ENCODE data around the gene CACNA1D. TPM values are rescaled to one million over a fixed set of nuclear protein-coding genes. Genes with fewer than 3 reads are reported as not detected.

CACNA1D gene
- polyA plus RNA-seq, 1 experiment, result 0.15 TPM

DNA sequence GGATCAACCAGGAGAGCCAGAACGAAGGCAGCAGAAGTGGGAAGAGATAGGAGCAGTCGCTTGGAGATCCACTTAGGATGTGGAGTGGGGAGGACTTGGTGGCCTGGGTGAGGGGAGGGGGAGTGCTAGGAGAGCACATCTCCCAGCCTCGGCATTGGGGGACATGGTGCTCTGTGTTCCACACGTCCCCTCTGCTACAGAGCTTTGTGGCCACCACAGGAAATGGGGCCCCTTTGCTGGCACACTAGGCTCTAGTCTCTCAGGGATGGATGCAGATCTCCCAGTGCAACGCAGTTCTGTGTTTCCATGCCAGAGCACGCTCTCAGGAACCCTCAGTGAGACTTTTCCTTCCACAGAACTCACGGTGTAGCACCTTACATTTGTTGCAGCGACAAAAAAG is 283.1 kb downstream of the CACNA1D start:
- H3K36me3 ChIP-seq (ENCODE audit: control insufficient read depth, insufficient read depth, low read length), result no peaks in the 10 kb centered on the region
- TF ChIP-seq, protein P1, sequence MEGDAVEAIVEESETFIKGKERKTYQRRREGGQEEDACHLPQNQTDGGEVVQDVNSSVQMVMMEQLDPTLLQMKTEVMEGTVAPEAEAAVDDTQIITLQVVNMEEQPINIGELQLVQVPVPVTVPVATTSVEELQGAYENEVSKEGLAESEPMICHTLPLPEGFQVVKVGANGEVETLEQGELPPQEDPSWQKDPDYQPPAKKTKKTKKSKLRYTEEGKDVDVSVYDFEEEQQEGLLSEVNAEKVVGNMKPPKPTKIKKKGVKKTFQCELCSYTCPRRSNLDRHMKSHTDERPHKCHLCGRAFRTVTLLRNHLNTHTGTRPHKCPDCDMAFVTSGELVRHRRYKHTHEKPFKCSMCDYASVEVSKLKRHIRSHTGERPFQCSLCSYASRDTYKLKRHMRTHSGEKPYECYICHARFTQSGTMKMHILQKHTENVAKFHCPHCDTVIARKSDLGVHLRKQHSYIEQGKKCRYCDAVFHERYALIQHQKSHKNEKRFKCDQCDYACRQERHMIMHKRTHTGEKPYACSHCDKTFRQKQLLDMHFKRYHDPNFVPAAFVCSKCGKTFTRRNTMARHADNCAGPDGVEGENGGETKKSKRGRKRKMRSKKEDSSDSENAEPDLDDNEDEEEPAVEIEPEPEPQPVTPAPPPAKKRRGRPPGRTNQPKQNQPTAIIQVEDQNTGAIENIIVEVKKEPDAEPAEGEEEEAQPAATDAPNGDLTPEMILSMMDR (IDR thresholded peaks at IDR 0.05; ENCODE audit: insufficient read depth, low read depth, low read length), result no peak
- no peak overlapping the region for H3K4me3 ChIP-seq (ENCODE audit: low read depth, low read length)
- no peaks in the 10 kb centered on the region for H3K27me3 ChIP-seq (ENCODE audit: control insufficient read depth, insufficient read depth, low read length)
- POLR2A ChIA-PET, result no interaction called here
- no peak for DNase-seq (ENCODE audit: low read depth)
- CTCF ChIA-PET, result interaction anchor here (1.8 kb wide), 1 partner anchor 30 kb away, joined by 4 read pairs; no protein-coding TSS in a partner anchor

DNA sequence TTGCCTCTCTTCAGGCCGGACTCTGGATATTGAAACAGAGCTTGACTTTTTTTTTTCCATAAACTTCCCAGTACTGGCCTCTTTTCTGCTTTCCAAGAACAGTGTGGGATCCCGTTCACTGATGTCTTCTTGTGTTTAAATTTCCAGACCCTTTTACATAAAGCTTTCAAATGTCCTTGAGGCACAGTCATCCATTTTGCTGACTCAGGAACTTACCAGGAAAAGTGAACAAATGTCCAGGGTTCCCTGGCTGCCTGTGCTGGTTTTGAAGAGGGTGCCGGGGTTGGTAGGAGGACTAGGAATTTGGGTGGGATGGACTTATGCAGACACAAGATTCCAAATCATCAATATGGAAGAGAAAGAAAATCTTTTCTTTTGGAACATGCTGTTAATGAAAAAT is 283.7 kb downstream of the CACNA1D start:
- CTCF ChIA-PET, result interaction anchor here (1.8 kb wide), 1 partner anchor 29 kb away, joined by 4 read pairs; no protein-coding TSS in a partner anchor
- POLR2A ChIA-PET, result no interaction called here
- no peak overlapping the region for H3K4me3 ChIP-seq (ENCODE audit: low read depth, low read length)
- no peaks in the 10 kb centered on the region for H3K36me3 ChIP-seq (ENCODE audit: control insufficient read depth, insufficient read depth, low read length)
- no peak for DNase-seq (ENCODE audit: low read depth)
- no peaks in the 10 kb centered on the region for H3K27me3 ChIP-seq (ENCODE audit: control insufficient read depth, insufficient read depth, low read length)
- TF ChIP-seq, protein P1 (IDR thresholded peaks at IDR 0.05; ENCODE audit: insufficient read depth, low read depth, low read length), result no peak

DNA sequence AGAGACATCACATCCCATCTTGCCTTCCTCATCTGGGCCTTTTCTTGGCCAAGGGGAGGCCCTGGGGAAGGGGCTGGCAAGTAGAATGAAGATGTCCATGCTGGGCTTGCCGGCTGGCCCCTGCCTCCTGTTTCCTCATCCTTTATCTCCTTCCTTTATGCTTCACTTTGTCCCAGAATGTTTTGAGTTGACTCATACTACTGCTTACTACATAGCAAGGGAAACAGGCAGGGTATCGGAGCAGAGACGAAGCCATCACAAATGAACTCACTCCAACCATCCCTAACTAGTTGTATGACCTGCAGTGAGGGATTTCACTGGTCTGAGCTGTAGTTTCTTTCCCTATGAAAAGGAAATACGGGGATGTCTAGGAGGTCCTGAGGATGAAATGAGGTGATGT is 285.8 kb downstream of the CACNA1D start:
- H3K27me3 ChIP-seq (ENCODE audit: control insufficient read depth, insufficient read depth, low read length), result no peaks in the 10 kb centered on the region; the same call in 1 of the 2 replicates
- TF ChIP-seq, protein P1 (IDR thresholded peaks at IDR 0.05; ENCODE audit: insufficient read depth, low read depth, low read length), result no peak
- no peak for DNase-seq (ENCODE audit: low read depth)
- no peak overlapping the region for H3K4me3 ChIP-seq (ENCODE audit: low read depth, low read length)
- H3K36me3 ChIP-seq (ENCODE audit: control insufficient read depth, insufficient read depth, low read length), result no peaks in the 10 kb centered on the region
- ChIA-PET POLR2A (no interaction called here), CTCF (no interaction called here)

DNA sequence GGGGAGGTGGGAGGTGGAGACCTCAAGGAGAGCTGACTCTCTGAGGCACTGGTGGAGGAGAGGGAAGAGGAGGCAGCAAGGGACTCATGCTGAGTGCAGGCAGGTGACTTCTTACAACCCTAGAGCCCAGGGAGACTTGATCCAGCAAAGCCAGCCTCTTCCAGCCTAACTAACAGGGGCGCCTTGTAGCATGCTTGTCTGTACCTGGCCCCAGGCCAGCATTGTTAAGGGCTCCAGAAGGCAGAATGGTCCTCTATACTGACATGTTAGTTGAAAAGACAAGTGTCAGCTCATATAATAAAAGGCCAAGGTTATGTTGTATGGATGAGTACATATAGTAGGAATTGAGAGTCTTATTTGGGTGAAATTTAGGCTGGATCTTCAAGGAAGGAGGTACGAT is 286.4 kb downstream of the CACNA1D start:
- ChIA-PET POLR2A (no interaction called here), CTCF (interaction anchor here (0.7 kb wide), 1 partner anchor 15 kb away, joined by 3 read pairs; no protein-coding TSS in a partner anchor)
- no peak for DNase-seq (ENCODE audit: low read depth)
- Histone ChIP-seq H3K4me3 (ENCODE audit: low read depth, low read length) (no peak overlapping the region), H3K27me3 (ENCODE audit: control insufficient read depth, insufficient read depth, low read length) (no peaks in the 10 kb centered on the region; the same call in 1 of the 2 replicates), H3K36me3 (ENCODE audit: control insufficient read depth, insufficient read depth, low read length) (no peaks in the 10 kb centered on the region)
- TF ChIP-seq, protein P1 (IDR thresholded peaks at IDR 0.05; ENCODE audit: insufficient read depth, low read depth, low read length), result no peak

DNA sequence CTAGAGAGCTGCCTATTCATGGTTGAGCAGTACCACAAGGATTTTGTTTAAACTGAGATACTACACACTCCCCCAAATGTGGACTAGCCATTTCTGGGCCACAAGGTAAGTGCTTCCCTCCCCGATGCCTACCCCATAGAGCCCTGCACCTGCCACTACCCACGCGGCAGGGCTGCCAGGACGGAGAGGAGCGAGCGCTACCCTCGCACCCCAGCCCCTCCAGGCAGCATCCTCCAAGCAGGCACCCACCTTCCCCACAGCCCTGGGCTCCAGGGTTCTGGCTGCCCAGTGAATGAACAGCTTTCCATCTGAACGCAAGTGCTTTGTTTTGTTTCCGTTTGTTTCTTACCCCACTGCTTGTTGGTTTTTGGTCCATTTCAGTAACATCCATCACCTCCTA is 292.6 kb downstream of the CACNA1D start:
- POLR2A ChIA-PET, result no interaction called here
- CTCF ChIA-PET, result interaction anchor here (1.7 kb wide), 1 partner anchor 8 kb away, joined by 3 read pairs; no protein-coding TSS in a partner anchor
- Histone ChIP-seq H3K27me3 (ENCODE audit: control insufficient read depth, insufficient read depth, low read length) (peaks cover 2% of the 10 kb centered on the region; the same call in 1 of the 2 replicates), H3K36me3 (ENCODE audit: control insufficient read depth, insufficient read depth, low read length) (no peaks in the 10 kb centered on the region), H3K4me3 (ENCODE audit: low read depth, low read length) (no peak overlapping the region)
- no peak for DNase-seq (ENCODE audit: low read depth)
- TF ChIP-seq, protein P1 (IDR thresholded peaks at IDR 0.05; ENCODE audit: insufficient read depth, low read depth, low read length), result no peak
